Mesendoderm (in vitro differentiated cells): ENCODE measurements around the gene ARHGEF38.

ENCODE experiments used
- DNase-seq: peaks from one replicate; pipeline ENCODE4 v3.0.0; 2013
- H2AK5ac ChIP-seq: 2 replicates; pipeline ENCODE4 v1.6.1; 2013; ENCODE audit warnings: low read length, inconsistent platforms
- H2BK120ac ChIP-seq: 2 replicates; pipeline ENCODE4 v1.6.1; 2013; ENCODE audit warnings: low read depth, mild to moderate bottlenecking, low read length, moderate library complexity, mixed read lengths
- H2BK15ac ChIP-seq: replicated peaks from 2 replicates; pipeline ENCODE4 v1.6.1; 2013; ENCODE audit warnings: low read depth, mild to moderate bottlenecking, moderate library complexity
- H2BK5ac ChIP-seq: 2 replicates; pipeline ENCODE4 v1.6.1; 2013; ENCODE audit warnings: low read length, inconsistent platforms
- H3K18ac ChIP-seq: 2 replicates; pipeline ENCODE4 v1.6.1; 2013; ENCODE audit warnings: mild to moderate bottlenecking, low read length, mixed read lengths
- H3K23ac ChIP-seq: one replicate; pipeline ENCODE4 v1.6.1; 2013; ENCODE audit warnings: low read length
- H3K27ac ChIP-seq: 2 replicates; pipeline ENCODE4 v1.5.1; 2013; ENCODE audit warnings: low read depth, mild to moderate bottlenecking, inconsistent platforms, low read length, moderate library complexity
- H3K27me3 ChIP-seq: 2 replicates; pipeline ENCODE4 v1.6.1; 2013; ENCODE audit warnings: low read length, control low read depth, mild to moderate bottlenecking, inconsistent platforms; ENCODE audit not compliant: insufficient read depth, poor library complexity
- H3K36me3 ChIP-seq: 2 replicates; pipeline ENCODE4 v1.6.1; 2013; ENCODE audit warnings: low read length, inconsistent platforms; ENCODE audit not compliant: control insufficient read depth, insufficient read depth
- H3K4ac ChIP-seq: one replicate; pipeline ENCODE4 v1.6.1; 2013; ENCODE audit warnings: low read depth, mild to moderate bottlenecking, low read length, moderate library complexity
- H3K4me1 ChIP-seq: 2 replicates; pipeline ENCODE4 v1.6.1; 2013; ENCODE audit warnings: low read depth, low read length, inconsistent platforms; ENCODE audit not compliant: control insufficient read depth
- H3K4me2 ChIP-seq: 2 replicates; pipeline ENCODE4 v1.6.1; 2013; ENCODE audit warnings: low read length
- H3K4me3 ChIP-seq: 2 replicates; pipeline ENCODE4 v1.5.1; 2013; ENCODE audit warnings: mild to moderate bottlenecking, low read length
- H3K56ac ChIP-seq: one replicate; pipeline ENCODE4 v1.6.1; 2013; ENCODE audit warnings: low read length
- H3K79me1 ChIP-seq: 2 replicates; pipeline ENCODE4 v1.6.1; 2013; ENCODE audit warnings: low read length, inconsistent platforms
- H3K79me2 ChIP-seq: 2 replicates; pipeline ENCODE4 v1.6.1; 2013; ENCODE audit warnings: mild to moderate bottlenecking, low read length; ENCODE audit not compliant: control insufficient read depth, insufficient read depth
- H3K9ac ChIP-seq: 2 replicates; pipeline ENCODE4 v1.6.1; 2013; ENCODE audit warnings: low read length, inconsistent platforms
- H4K5ac ChIP-seq: one replicate; pipeline ENCODE4 v1.6.1; 2013; ENCODE audit warnings: low read length
- H4K8ac ChIP-seq: one replicate; pipeline ENCODE4 v1.6.1; 2013; ENCODE audit warnings: low read depth, mild to moderate bottlenecking, control low read depth, low read length, moderate library complexity
- WGBS: extraction: QIAGEN DNeasy Blood & Tissue Kit; methylation state at CpG from one replicate; pipeline ENCODE4 v1.1.7; 2013; ENCODE audit warnings: low lambda C conversion rate, missing lambda C conversion rate; ENCODE audit not compliant: insufficient coverage; ENCODE audit errors: extremely low coverage; 5-methylcytosine and 5-hydroxymethylcytosine counted together

The ARHGEF38 gene

DNA sequence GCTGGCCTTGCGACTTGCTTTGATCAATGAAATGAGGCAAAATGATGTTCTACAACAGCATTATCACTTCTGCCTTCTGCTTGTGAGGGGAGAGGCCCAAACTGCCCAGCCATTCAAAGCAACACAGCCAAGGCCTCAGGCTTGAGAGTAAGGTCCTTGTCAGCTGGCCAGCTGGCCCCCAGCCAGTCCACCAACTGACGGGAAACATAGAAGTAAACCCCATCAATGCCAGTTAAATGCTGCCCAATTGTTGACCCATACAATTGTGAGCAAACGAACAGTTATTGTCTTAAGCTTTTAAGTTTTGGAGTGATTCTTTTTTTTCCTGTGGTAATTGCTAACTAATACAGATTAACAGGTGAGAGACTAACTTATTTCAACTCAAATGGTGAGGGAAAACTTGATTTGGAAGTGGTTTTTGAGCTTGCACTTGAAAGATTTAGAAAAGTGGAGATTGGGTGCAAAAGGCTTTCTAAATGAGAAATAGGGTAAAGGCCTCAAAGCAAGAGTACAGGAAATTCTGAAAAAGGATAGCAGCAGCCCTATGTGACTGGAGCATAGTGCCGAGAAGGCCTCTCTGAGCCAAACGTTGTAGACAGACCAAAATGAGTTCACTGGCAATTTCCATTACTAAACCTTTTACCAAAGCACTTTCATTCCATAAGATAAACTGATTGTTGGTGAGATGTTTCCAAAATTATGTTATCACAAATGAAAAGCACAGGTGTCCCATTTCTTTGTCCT, 66.9 kb downstream of the ARHGEF38 start:
- WGBS, result no CpG with 5 or more reads among the region's 5 CpGs
- no peaks in the 10 kb centered on the region for H3K79me2 ChIP-seq
- no peak overlapping the region for H3K18ac ChIP-seq
- H2BK5ac ChIP-seq, result no peak overlapping the region
- no peak overlapping the region for H3K27ac ChIP-seq
- H3K9ac ChIP-seq, result no peak overlapping the region
- H3K4me3 ChIP-seq, result no peak overlapping the region
- H4K5ac ChIP-seq, result no peak overlapping the region
- H3K4me2 ChIP-seq, result no peak overlapping the region
- H4K8ac ChIP-seq, result no peak overlapping the region
- no peaks in the 10 kb centered on the region for H3K36me3 ChIP-seq
- no peak overlapping the region for H2BK120ac ChIP-seq
- no peak overlapping the region for H2AK5ac ChIP-seq
- no peaks in the 10 kb centered on the region for H3K79me1 ChIP-seq
- H3K56ac ChIP-seq, result no peak overlapping the region
- H3K27me3 ChIP-seq, result no peaks in the 10 kb centered on the region
- H3K4me1 ChIP-seq, result no peaks in the 10 kb centered on the region
- no peak overlapping the region for H2BK15ac ChIP-seq
- DNase-seq, result no peak
- H3K4ac ChIP-seq, result no peak overlapping the region
- H3K23ac ChIP-seq, result no peak overlapping the region

DNA sequence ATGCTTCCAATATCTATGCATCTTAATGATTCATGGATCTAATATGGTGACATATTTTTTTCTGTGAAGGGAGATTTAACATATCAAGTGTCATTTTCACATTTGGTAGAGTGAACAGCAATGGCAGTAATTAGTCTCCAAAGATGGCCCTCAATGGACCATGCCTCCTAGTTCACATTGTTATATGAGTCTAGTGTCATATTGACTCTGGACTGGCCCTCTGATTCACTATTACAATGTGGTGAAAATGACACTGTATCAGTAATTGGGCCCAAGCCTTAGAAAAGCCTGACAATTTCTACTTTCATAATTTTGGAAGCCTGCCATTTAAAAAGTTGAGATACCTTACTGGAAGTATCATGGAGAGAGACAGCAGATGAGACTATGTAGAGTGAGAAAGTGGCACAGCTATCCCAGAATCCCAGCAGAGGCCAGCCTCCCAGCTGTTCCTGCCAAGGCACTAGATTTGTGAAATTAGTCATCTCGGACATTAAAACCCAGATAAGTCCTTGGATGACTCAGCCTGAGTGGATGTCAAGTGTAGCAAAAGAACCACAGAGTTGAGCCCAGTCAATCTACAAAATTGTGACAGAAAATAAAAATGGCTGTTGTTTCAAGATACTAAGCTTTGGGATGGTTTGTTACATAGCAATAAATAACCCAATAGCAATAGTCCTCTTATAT, 68.4 kb downstream of the ARHGEF38 start:
- no peak overlapping the region for H3K23ac ChIP-seq
- no peak overlapping the region for H2BK15ac ChIP-seq
- H3K27ac ChIP-seq, result no peak overlapping the region
- H3K79me1 ChIP-seq, result no peaks in the 10 kb centered on the region
- H4K8ac ChIP-seq, result no peak overlapping the region
- H3K56ac ChIP-seq, result no peak overlapping the region
- DNase-seq, result no peak
- H2BK5ac ChIP-seq, result no peak overlapping the region
- no peak overlapping the region for H3K4me2 ChIP-seq
- H3K9ac ChIP-seq, result no peak overlapping the region
- H3K18ac ChIP-seq, result no peak overlapping the region
- H3K4me3 ChIP-seq, result no peak overlapping the region
- no peak overlapping the region for H3K4ac ChIP-seq
- H2BK120ac ChIP-seq, result no peak overlapping the region
- H3K4me1 ChIP-seq, result no peaks in the 10 kb centered on the region
- no peaks in the 10 kb centered on the region for H3K79me2 ChIP-seq
- no peaks in the 10 kb centered on the region for H3K36me3 ChIP-seq
- H2AK5ac ChIP-seq, result no peak overlapping the region
- no CpG with 5 or more reads among the region's 1 CpG for WGBS
- no peaks in the 10 kb centered on the region for H3K27me3 ChIP-seq
- H4K5ac ChIP-seq, result no peak overlapping the region

GRCh38 chr4:105622269-105622668, 69.8 kb downstream of the ARHGEF38 start:
- no peak overlapping the region for H3K56ac ChIP-seq
- no peak overlapping the region for H3K9ac ChIP-seq
- no peak overlapping the region for H3K27ac ChIP-seq
- no peaks in the 10 kb centered on the region for H3K79me1 ChIP-seq
- DNase-seq, result no peak
- no peak overlapping the region for H2BK5ac ChIP-seq
- no peaks in the 10 kb centered on the region for H3K36me3 ChIP-seq
- H2AK5ac ChIP-seq, result no peak overlapping the region
- H3K4me3 ChIP-seq, result no peak overlapping the region
- no peak overlapping the region for H3K4ac ChIP-seq
- H4K5ac ChIP-seq, result no peak overlapping the region
- H3K27me3 ChIP-seq, result no peaks in the 10 kb centered on the region
- no peak overlapping the region for H3K18ac ChIP-seq
- H2BK120ac ChIP-seq, result no peak overlapping the region
- no peak overlapping the region for H4K8ac ChIP-seq
- no peak overlapping the region for H2BK15ac ChIP-seq
- H3K79me2 ChIP-seq, result no peaks in the 10 kb centered on the region
- no CpG with 5 or more reads among the region's 4 CpGs for WGBS
- H3K4me1 ChIP-seq, result no peaks in the 10 kb centered on the region
- H3K4me2 ChIP-seq, result no peak overlapping the region
- no peak overlapping the region for H3K23ac ChIP-seq

DNA sequence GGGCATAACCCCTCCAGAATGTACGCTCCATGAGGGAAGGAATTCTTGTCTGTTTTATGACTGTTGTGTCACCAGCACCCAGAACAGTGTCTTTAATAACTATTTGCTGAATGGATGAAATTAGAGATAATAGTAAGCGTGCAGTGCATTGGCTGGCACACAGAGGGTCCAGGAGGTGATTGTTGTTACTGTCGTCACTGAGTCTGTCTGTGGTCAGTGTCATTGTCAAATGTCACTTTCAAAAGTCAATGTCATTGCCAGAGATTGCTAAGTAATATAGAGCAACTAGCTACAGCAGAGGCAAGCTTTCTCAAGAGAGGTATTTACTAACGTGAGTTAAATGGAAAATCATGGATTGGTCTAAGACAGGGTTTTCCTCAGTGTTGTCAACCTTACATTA, 70.7 kb downstream of the ARHGEF38 start:
- Histone ChIP-seq H4K5ac (no peak overlapping the region), H3K4me3 (no peak overlapping the region), H3K79me1 (no peaks in the 10 kb centered on the region), H3K9ac (no peak overlapping the region), H3K23ac (no peak overlapping the region), H2BK120ac (no peak overlapping the region), H3K56ac (no peak overlapping the region), H3K27me3 (no peaks in the 10 kb centered on the region), H2AK5ac (no peak overlapping the region), H4K8ac (no peak overlapping the region), H3K4ac (no peak overlapping the region), H3K4me1 (no peaks in the 10 kb centered on the region), H3K27ac (no peak overlapping the region), H2BK15ac (no peak overlapping the region), H3K79me2 (no peaks in the 10 kb centered on the region), H3K4me2 (no peak overlapping the region), H3K18ac (no peak overlapping the region), H2BK5ac (no peak overlapping the region), H3K36me3 (no peaks in the 10 kb centered on the region)
- no CpG with 5 or more reads among the region's 4 CpGs for WGBS
- no peak for DNase-seq

DNA sequence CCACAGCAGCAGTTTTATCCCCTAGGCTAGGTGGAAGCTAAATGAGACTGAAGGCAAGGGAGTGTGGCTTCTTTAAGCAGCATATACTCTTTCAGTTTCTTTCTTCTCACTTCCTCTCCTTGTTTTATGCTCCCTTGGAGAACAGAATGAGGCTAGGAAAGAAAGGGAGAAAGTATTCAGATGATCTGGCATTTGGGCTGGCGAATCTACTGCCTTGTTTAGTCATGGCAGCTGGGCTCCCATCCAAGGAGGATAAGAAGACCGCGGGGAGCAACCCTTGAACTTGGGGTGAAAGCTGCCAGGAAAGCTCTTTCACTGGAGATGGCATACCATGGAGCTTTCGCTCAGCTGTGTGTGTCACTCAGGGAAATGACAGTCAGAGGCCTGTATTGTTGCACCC, 72.1 kb downstream of the ARHGEF38 start:
- no peaks in the 10 kb centered on the region for H3K4me1 ChIP-seq
- H2BK5ac ChIP-seq, result no peak overlapping the region
- H3K27ac ChIP-seq, result no peak overlapping the region
- no peak overlapping the region for H4K5ac ChIP-seq
- no peak overlapping the region for H2BK120ac ChIP-seq
- no peaks in the 10 kb centered on the region for H3K79me1 ChIP-seq
- H2AK5ac ChIP-seq, result no peak overlapping the region
- WGBS, result no CpG with 5 or more reads among the region's 4 CpGs
- no peak overlapping the region for H3K56ac ChIP-seq
- no peak overlapping the region for H3K9ac ChIP-seq
- H3K4me2 ChIP-seq, result no peak overlapping the region
- no peak overlapping the region for H3K23ac ChIP-seq
- H2BK15ac ChIP-seq, result no peak overlapping the region
- H3K18ac ChIP-seq, result no peak overlapping the region
- H3K79me2 ChIP-seq, result no peaks in the 10 kb centered on the region
- no peak overlapping the region for H3K4me3 ChIP-seq
- no peak for DNase-seq
- no peak overlapping the region for H3K4ac ChIP-seq
- H3K36me3 ChIP-seq, result no peaks in the 10 kb centered on the region
- no peak overlapping the region for H4K8ac ChIP-seq
- no peaks in the 10 kb centered on the region for H3K27me3 ChIP-seq
